ENCODE measurements around the gene NDUFB5.

The NDUFB5 gene

DNA sequence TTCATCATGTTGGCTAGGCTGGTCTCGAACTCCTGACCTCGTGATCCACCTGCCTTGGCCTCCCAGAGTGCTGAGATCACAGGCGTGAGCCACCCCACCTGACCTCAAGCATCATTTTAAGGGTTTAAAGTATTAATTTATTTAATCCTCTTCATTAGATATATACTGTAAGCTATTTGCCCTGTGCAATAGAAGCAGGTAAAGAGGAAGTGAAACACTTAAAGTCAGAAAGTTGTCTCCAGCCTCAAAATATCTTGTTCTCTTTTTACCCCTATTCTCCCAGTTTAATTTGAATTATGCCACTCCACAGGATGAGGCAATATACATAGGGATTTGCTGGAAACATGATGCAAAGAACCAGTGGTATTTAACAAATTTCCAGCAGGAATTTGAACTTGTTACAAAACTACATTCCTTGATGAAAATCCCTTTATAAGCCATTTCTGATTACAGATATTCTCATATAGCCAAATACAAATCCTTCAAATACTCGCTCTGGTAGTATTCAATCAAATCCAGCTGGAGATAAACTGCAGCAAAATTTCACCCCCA, 2.0 kb downstream of the NDUFB5 start:
- TF ChIP-seq, protein P1, sequence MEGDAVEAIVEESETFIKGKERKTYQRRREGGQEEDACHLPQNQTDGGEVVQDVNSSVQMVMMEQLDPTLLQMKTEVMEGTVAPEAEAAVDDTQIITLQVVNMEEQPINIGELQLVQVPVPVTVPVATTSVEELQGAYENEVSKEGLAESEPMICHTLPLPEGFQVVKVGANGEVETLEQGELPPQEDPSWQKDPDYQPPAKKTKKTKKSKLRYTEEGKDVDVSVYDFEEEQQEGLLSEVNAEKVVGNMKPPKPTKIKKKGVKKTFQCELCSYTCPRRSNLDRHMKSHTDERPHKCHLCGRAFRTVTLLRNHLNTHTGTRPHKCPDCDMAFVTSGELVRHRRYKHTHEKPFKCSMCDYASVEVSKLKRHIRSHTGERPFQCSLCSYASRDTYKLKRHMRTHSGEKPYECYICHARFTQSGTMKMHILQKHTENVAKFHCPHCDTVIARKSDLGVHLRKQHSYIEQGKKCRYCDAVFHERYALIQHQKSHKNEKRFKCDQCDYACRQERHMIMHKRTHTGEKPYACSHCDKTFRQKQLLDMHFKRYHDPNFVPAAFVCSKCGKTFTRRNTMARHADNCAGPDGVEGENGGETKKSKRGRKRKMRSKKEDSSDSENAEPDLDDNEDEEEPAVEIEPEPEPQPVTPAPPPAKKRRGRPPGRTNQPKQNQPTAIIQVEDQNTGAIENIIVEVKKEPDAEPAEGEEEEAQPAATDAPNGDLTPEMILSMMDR (IDR thresholded peaks at IDR 0.05; ENCODE audit: insufficient read depth, missing control alignments): no peak
- DNase-seq (ENCODE audit: insufficient read length, low spot score): no peak
- no peak for FAIRE-seq

DNA sequence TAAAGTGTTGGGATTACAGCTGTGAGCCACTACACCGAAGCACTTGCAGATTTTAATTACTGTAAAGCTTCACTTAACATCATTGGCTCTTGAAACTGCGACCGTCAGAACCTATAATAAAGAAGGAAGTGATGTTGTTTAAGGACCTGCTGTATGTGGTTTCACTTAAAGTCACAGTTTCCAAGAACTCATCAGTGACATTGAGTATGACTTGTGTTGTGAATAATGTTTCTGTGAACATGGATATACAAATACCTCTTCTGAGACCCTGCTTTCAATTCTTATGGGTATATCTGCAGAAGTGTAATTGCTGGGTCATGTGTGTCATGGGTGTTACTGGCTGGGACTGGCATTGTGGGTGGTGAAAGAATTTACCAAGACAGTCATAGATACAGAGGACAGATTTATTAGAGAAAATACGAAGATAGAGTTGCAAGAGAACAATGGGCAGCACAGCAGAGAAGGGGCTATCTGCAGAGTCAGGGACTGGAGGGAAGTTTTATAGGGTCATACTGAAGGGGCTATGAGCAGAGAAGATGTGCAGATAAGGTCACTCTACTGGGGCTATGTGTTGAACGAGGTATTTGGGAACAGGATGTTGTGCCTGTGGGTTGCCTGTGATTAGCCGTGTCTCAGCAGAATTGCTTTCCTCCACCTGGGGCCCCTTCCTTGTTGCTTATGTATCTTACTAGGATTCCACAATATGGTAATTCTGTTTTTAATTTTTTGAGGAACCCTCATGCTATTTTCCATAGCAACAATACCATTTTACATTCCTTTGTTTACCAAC, 4.5 kb downstream of the NDUFB5 start:
- FAIRE-seq (no peak), DNase-seq (ENCODE audit: insufficient read length, low spot score) (no peak)
- TF ChIP-seq, protein P1 (IDR thresholded peaks at IDR 0.05; ENCODE audit: insufficient read depth, missing control alignments): no peak

DNA sequence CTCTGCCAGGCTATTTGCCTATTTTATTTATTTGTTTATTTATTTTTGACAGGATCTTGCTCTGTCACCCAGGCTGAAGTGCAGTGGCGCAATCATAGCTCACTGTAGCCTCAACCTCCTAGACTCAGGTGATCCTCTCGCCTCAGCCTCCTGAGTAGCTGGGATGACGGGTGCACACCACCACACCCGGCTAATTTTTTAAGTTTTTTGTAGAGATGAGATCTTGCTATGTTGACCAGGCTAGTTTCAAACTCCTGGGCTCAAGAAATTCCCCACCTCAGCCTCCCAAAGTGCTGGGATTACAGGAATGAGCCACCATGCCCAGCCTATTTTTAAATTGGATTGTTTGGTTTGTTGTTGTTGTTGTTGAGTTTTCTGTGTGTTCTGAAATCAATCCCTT, 5.5 kb downstream of the NDUFB5 start:
- TF ChIP-seq, protein P1 (IDR thresholded peaks at IDR 0.05; ENCODE audit: insufficient read depth, missing control alignments): no peak
- no peak for DNase-seq (ENCODE audit: insufficient read length, low spot score)
- no peak for FAIRE-seq

DNA sequence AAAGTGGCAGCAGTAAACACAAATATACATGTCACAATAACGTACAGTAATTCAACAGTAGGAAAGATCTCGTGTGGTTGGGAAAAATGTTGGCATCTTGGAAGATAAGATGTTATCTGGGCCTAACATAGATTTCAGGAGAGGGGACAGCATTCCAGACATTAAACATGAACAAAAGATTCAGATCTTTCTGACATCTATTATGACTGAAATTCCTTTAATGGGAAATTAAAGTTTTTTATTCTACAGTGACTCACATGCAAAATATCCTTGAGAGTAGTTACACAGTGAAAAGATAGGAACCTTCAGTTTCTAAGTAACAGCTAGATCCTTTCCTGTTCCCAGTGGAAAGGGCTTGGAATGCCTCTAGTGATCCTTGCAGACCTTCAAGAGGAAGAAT, 9.2 kb downstream of the NDUFB5 start:
- TF ChIP-seq, protein P1 (IDR thresholded peaks at IDR 0.05; ENCODE audit: insufficient read depth, missing control alignments): no peak
- no peak for FAIRE-seq
- no peak for DNase-seq (ENCODE audit: insufficient read length, low spot score)

DNA sequence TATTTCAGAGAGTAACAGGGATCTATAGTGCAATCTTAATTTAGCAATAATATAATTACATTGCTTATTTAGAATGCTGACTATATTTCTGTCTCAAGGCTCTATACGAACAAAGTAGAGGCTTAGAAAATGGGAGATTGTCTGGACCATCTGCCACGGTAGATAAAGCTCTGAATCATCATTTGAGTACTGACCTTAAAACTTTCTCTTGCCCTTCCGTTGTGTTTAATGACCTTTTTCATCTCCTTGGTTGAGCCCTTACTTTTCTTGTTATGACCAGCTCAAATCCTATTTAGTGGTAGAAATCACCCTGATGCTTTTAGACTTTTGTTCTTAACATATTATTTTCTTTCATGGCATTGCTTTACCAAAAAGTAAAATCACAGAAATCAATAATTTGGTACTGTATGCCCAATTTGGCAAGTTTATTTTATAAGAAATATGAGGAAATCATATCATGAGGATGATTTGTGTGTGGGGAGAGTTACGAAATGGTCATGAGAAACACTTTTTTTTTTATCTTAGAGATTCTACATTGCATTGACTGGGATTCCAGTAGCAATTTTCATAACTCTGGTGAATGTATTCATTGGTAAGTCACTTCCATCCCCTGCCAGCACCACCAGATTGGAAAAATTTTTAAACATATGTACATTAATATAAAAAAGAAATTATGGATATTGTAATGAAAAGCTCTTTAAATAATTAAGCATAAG, 11.0 kb downstream of the NDUFB5 start:
- FAIRE-seq: peak; percentile 95

DNA sequence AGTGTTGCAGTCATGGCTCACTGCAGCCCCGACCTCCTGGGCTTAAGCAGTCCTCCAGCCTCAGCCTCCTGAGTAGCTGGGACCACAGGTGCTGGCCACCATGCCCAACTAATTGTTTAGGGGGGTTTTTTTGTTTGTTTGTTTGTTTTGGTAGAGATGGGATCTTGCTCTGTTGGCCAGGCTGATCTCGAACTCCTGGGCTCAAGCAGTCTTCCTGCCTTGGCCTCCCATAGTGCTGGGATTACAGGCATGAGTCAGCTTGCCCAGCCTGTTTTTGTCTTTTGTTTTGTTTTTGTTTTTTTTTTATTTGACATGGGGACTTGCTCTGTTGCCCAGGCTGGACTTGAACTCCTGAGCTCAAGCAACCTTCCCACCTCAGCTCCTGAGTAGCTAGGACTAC, 17.4 kb downstream of the NDUFB5 start:
- TF ChIP-seq, protein P1 (IDR thresholded peaks at IDR 0.05; ENCODE audit: insufficient read depth, missing control alignments): no peak
- FAIRE-seq (no peak), DNase-seq (ENCODE audit: insufficient read length, low spot score) (no peak)

More for the DNA sequence above, 11.0 kb downstream of the NDUFB5 start:
- no peak for DNase-seq (ENCODE audit: insufficient read length, low spot score)
- TF ChIP-seq, protein P1 (IDR thresholded peaks at IDR 0.05; ENCODE audit: insufficient read depth, missing control alignments): no peak
